IPS-NIHi7 (cell line): Measurements from ENCODE around the gene UMAD1.

ENCODE experiments used
- DNase-seq: peaks from one replicate; pipeline ENCODE4 v3.0.0; 2012; ENCODE audit warnings: mixed read lengths; ENCODE audit errors: extremely low spot score

UMAD1 gene

GRCh38 chr7:7921830-7922229 lies 281.3 kb downstream of the UMAD1 start:
- DNase-seq: no peak

GRCh38 chr7:7922684-7923385 lies 282.3 kb downstream of the UMAD1 start:
- DNase-seq: no peak

- no peak for DNase-seq
Measured at GRCh38 chr7:7923818-7924217, 283.3 kb downstream of the UMAD1 start.

GRCh38 chr7:7924303-7924702 lies 283.8 kb downstream of the UMAD1 start:
- DNase-seq: no peak
